Activated CD8-positive, alpha-beta memory T cell treated with anti-CD3 and anti-CD28 coated beads for 36 hours (primary cell): Measurements from ENCODE around the gene CALCOCO1. TPM values are rescaled to one million over a fixed set of nuclear protein-coding genes. Genes with fewer than 3 reads are reported as not detected.

Experiments
- CTCF ChIA-PET: fragments of 350-600 bp; sonication (Branson Sonifier 250); formaldehyde crosslinking; loops from one replicate; lab custom pipeline; 2021; ENCODE audit warnings: antibody characterized with exemption; lab: Charles Lee
- POLR2A ChIA-PET: fragments of 350-600 bp; sonication (Branson Sonifier 250); formaldehyde crosslinking; loops from one replicate; lab custom pipeline; 2021; ENCODE audit warnings: antibody characterized with exemption; lab: Charles Lee
- total RNA-seq, 2 experiments: library from RNA; stranded (reverse); gene quantifications; one replicate each; pipeline ENCODE4 v1.2.3, GENCODE V29; 2021

CALCOCO1 gene
- total RNA-seq, 2 experiments from 2014 or later: 12.9 to 13.2 TPM

DNA sequence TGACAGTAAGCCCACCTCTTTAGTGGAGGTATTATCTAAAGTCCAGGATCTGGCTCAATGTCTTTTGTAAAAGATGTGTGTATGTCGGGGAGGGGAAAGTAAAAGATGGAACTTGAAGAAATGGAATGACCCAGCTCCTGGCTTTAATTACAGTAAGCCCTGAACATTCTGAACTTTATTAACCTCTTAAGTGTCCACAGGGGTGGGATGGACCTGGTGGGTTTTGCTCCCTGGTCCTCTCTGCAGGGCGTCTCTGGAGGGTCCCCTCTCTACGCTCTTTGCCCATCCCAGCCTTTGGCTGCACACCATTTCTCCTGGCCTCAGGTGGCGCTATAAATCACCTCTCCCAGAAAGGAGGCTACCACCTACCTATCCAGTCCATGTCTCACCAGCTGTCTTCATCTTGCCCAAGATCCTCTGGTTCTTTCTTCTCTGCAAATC is 28.2 kb upstream of the CALCOCO1 start:
- CTCF ChIA-PET: interaction anchor here (6.9 kb wide), 1 partner anchor 11 kb away, joined by 71 read pairs; no protein-coding TSS in a partner anchor
- POLR2A ChIA-PET: no interaction called here

- CTCF ChIA-PET: interaction anchor here (6.9 kb wide), 1 partner anchor 10 kb away, joined by 71 read pairs; no protein-coding TSS in a partner anchor
- POLR2A ChIA-PET: no interaction called here
Measured at GRCh38 chr12:53754633-53755264, 27.5 kb upstream of the CALCOCO1 start.

GRCh38 chr12:53754188-53754585 is 26.9 kb upstream of the CALCOCO1 start:
- CTCF ChIA-PET: interaction anchor here (6.9 kb wide), 1 partner anchor 9 kb away, joined by 71 read pairs; no protein-coding TSS in a partner anchor
- POLR2A ChIA-PET: no interaction called here

DNA sequence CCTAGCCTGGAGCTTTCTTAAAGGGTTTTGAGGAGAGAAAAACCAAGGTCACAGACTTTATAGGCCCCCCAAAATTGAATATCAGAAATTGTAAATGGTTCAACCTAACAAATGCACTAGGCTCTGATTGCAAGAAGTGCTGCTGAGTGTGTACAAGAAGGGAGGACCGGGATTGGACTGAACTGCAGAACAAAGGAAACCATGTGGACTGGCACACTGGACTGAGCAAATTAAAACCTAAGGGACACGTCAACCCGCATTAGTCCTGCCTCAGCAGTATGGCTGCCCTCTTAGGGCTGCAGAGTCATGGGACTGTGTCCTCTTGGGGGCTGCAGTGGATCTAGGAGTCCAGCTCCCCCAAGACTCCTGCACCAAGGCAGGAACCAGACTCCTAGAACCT is 25.4 kb upstream of the CALCOCO1 start:
- POLR2A ChIA-PET: interaction anchor here (0.7 kb wide), 1 partner anchor 19 kb away, joined by 3 read pairs; no protein-coding TSS in a partner anchor
- CTCF ChIA-PET: interaction anchor here (0.7 to 6.9 kb wide), 3 partner anchors 8 to 77 kb away, joined by 3 to 71 read pairs (median 5); partner anchors contain the start of gene ATP5MC2

GRCh38 chr12:53752192-53752601 is 24.9 kb upstream of the CALCOCO1 start:
- POLR2A ChIA-PET: interaction anchor here (0.7 kb wide), 1 partner anchor 18 kb away, joined by 3 read pairs; no protein-coding TSS in a partner anchor
- CTCF ChIA-PET: interaction anchor here (0.7 to 6.9 kb wide), 4 partner anchors 7 to 76 kb away, joined by 3 to 71 read pairs (median 4); partner anchors contain the start of gene ATP5MC2

DNA sequence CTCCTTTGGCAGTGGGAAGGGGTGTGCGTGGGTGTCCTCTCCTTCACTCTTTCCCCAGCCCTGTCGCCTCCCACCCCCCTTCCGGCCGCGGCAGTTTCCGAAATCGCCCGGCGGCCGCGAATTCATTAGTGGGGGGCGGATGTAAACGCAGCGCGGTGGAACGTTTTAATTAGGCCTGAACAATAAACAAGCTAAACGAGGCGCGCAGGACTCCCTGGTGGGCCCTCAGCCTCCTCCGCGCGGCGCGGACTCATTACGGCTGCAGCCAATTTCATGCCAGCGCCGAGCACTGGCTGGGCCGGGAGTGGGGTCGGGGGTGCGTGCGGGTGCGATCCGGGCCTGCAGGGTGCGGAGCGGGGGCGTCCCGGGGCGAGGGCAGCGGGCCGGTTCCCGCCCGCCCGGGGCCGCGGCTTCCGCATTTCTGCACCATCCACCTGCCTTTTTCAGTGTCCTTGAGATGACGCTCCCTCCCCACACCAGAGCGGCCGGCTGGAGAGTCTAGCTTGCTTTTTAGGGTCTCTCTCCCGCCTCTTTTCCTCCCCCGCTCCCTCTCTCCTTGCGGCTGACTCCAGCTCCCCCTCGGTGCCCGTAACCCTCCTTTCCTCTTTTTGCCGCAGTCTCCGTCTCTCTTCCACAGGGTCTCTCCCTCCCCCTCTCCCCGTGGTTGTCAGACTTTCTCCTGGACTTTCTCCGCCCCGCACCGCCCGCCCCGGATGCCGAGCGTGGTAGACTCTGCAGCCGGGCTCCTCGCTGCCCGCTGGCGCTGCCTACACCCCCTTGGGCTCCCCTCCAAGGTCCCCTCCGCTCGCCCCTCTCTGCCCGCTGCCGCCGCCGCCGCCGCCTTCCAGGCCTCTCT is 24.3 kb upstream of the CALCOCO1 start, which contains the start of gene CISTR:
TSS of gene CISTR (minus strand) at position 644 of the 856 bp plus-strand sequence.
- ChIA-PET CTCF (interaction anchor here (0.5 to 6.9 kb wide), 7 partner anchors 7 to 583 kb away, joined by 3 to 71 read pairs (median 3); partner anchors contain the start of genes ATP5MC2 and CALCOCO1), POLR2A (interaction anchor here (0.6 to 0.7 kb wide), 2 partner anchors 18 to 536 kb away, joined by 3 read pairs; no protein-coding TSS in a partner anchor)

- ChIA-PET POLR2A (no interaction called here), CTCF (interaction anchor here (0.5 to 1.7 kb wide), 4 partner anchors 24 to 584 kb away, joined by 3 to 5 read pairs (median 3); partner anchors contain the start of gene CALCOCO1)
Measured at GRCh38 chr12:53750812-53751335, 23.6 kb upstream of the CALCOCO1 start.

DNA sequence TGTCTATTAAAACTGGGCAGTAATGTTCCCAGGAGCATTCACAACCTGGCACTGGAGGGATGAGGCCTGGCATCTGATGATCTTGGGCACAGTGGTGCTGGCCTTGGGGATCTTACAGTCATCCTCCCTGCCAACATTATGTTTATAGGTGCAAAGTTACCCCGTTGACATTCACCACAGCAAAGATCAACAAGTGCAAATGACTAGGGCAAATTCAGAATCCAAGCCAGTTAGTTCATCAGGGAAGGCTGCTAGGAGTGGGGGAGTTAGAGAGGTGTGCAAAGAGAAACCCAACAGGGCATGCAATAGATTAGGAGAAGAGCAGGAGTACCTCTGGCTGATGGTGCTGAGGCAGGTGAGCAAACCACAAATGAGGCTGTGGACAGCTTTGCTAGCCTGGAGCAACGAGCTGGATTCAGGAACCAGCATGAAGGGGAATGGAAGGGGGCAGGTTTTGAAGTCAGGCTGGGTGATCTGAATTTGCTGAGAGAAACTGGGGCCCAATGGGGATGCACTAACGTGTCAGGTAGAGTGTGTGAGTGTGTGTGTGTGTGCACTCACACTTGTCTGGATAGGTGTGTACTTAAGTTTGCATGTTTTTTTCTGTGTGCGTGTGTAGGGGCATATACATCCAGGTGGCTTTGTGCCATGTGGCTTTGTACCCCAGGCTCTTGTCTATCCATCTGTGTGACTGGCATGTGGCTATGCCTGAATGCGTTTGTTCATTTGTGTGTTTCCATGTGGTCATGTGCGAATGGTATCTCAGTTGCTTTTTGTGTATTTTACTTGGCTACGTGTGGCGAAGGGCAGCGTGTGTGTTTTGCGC is 22.9 kb upstream of the CALCOCO1 start:
- ChIA-PET CTCF (interaction anchor here (0.7 to 1.7 kb wide), 2 partner anchors 48 to 282 kb away, joined by 3 to 5 read pairs; no protein-coding TSS in a partner anchor), POLR2A (no interaction called here)

- POLR2A ChIA-PET: interaction anchor here (0.6 kb wide), 1 partner anchor 9 kb away, joined by 4 read pairs; no protein-coding TSS in a partner anchor
- CTCF ChIA-PET: interaction anchor here (1.2 to 6.3 kb wide), 5 partner anchors 19 to 241 kb away, joined by 3 to 156 read pairs (median 14); partner anchors contain the start of gene CALCOCO1
Measured at GRCh38 chr12:53748072-53748840, 21.0 kb upstream of the CALCOCO1 start.

- CTCF ChIA-PET: interaction anchor here (0.5 to 6.3 kb wide), 16 partner anchors 8 to 769 kb away, joined by 3 to 183 read pairs (median 6); partner anchors contain the start of genes ATP5MC2, CALCOCO1, HOXC10 and HOXC12
- POLR2A ChIA-PET: interaction anchor here (0.6 kb wide), 1 partner anchor 869 kb away, joined by 3 read pairs; no protein-coding TSS in a partner anchor
Measured at GRCh38 chr12:53747095-53747494, 19.8 kb upstream of the CALCOCO1 start.

DNA sequence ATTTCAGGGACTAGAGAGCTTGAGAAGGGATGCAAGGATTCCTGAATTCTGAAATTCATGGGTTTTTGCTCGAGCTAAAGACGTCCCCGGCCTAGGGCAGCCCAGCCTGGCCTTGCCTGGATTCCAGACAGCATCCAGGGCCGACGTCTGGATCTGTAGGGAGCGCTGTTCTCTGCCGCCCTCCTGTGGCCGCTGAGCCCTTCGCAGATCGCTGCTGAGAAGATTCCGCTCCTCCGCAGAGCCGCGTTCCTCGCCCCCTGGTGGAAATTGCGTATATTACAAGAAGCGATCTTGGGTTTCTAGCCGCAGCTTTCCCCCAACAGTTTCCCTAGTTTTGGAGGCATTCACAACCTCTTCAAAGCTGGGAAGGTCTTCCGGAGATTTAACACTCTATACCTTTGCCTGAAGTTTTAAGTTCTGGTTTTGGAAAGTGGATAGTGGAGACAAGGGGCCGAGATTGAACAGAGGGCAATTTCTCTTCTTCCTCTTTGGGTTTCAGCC is 19.4 kb upstream of the CALCOCO1 start:
- POLR2A ChIA-PET: no interaction called here
- CTCF ChIA-PET: interaction anchor here (0.5 to 6.3 kb wide), 24 partner anchors 8 to 769 kb away, joined by 3 to 183 read pairs (median 4); partner anchors contain the start of genes ATP5MC2, CALCOCO1, HOXC10 and HOXC12

DNA sequence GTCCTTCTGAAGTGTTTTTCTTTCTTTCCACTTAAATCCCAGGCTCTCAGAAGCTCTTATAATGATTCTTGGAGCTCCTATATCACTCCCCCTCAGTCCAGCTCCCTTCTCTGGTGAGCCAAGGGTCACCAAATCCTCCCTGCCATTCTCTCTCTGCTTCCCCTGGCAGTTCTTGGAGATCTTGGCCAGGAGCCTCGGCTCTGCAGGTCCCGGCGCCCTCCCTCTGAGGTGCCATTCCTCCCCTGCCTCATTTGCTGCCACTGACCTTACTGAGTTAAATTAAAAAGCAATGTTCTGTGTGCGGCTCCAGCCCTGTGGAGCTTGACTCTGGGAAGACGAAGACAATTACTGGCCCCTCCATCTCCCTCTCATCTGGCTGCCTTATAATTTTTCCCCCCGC is 17.5 kb upstream of the CALCOCO1 start:
- ChIA-PET POLR2A (no interaction called here), CTCF (interaction anchor here (1.2 to 6.3 kb wide), 6 partner anchors 10 to 206 kb away, joined by 3 to 183 read pairs (median 50); partner anchors contain the start of gene CALCOCO1)

DNA sequence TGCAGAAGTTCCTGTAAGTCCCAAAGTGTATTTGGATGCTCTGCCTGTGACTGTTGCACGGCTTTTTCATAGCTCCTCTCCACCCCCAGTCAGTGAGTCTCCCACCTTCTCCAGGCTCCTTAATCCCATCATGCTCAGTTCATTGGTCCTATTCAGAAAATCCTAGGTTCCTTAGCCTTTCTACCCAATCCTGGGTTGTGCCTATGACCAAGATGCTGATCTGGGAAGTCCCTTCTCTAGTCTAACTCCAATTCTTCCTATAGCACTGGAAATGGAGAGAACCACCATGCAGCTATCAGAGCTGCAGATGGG is 16.8 kb upstream of the CALCOCO1 start:
- ChIA-PET CTCF (interaction anchor here (0.6 to 6.3 kb wide), 13 partner anchors 11 to 205 kb away, joined by 3 to 183 read pairs (median 3); partner anchors contain the start of genes ATP5MC2 and CALCOCO1), POLR2A (no interaction called here)

- ChIA-PET POLR2A (no interaction called here), CTCF (interaction anchor here (0.6 to 6.3 kb wide), 16 partner anchors 12 to 579 kb away, joined by 3 to 183 read pairs (median 3); partner anchors contain the start of genes ATP5MC2 and CALCOCO1)
Measured at GRCh38 chr12:53743266-53744129, 16.2 kb upstream of the CALCOCO1 start.

DNA sequence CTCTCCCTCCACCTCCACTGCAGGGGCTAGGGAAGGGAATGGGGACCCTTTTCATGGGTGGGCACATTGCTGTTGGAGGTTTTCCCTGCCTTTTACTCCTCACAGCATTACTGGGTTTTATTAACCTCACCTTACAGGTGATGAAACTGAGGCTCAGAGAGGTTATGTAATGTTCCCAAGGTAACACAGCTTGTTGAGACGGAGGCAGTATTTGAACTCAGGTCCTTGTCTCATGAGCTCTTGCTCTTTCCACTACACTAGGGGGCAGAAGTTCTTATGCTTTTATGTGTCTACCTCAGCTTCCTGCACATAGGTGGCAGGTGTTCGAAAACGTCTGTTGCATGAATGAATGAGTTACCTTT is 12.9 kb upstream of the CALCOCO1 start:
- ChIA-PET POLR2A (no interaction called here), CTCF (no interaction called here)
